HT1080 (cell line): ENCODE results near the gene ALPK1. TPM values are rescaled to one million over a fixed set of nuclear protein-coding genes. Genes with fewer than 3 reads are reported as not detected.
"Not testable (repeated sequence)": the region's sequence is repeated elsewhere in the genome, so short reads cannot be mapped to it uniquely, and the experiment has no call there.

Source experiments
- DNase-seq: peaks from one replicate; pipeline ENCODE4 v3.0.0-alpha.2; 2015; ENCODE audit warnings: low read depth
- total RNA-seq: library from RNA; depleted of rRNA; stranded (reverse); fragments of >200 nt; shearing (Covaris generic); gene quantifications from 2 replicates; pipeline ENCODE4 v1.2.3, GENCODE V29; 2014

The ALPK1 gene
- total RNA-seq, 1 experiment from 2014 or later, result 3.7 TPM

DNA sequence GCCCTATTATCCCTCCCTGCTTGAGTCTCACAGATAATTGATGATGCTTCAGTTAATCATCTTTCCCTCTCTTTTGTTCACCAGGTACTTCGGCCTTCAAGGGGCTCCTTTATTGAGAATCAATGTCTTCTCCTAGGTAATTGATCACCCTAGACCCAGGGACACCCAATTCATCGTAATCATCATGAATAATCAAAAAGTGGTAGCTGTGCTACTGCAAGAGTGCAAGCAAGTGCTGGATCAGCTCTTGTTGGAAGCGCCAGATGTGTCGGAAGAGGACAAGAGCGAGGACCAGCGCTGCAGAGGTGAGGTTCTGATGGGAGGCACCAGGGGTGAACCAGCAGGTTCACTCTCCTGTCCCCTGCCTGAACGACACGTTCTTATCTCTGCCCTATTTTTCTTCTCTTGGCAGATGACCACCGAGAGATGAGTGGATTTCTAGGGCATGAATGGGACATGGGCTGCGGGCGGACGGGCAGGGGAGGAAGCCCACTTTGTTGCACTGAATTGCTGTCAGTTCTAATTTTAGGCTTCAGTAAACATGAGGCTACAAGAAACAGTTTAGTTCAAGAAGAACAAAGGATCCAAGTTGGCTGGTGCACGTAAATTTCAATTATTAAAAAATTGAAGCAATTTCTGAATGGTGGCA lies 80.5 kb downstream of the ALPK1 start:
- no peak for DNase-seq

DNA sequence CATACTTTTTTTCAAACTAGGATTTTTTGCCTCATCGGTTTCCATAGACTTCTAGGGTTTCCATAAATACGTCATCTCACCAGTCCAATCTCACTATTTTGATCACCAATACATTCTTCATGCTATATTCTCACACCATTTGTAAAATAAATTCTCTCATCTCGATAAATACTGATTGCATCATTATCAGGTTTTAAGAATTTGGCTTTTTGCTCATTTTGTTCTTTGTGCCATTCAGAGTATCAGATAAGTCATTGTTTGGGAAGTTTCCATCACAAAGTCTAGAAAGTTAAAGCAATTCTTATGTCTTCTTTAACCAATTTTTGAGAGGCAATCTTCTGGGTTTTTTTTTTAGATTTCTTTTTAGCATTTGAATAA lies 81.1 kb downstream of the ALPK1 start:
- no peak for DNase-seq

DNA sequence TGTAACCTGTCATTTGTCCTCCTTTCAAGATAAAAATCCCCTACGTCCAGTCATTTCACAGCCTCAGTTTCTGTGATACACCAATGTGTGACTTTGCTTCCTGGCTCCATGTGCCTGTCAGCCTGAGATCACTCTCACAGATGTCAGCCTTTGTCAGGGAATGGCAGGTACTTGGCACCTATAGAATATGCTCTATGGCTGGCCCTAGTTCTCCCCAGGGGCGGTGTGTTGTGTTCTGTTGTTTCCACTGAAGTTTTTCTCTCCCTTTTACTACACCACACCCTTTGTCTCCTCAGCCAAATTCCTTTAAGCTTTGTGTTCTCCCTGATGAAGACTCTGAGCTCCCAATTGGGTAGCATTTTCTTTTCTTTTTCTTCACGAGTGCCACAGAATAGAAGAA lies 81.7 kb downstream of the ALPK1 start:
- no peak for DNase-seq

DNA sequence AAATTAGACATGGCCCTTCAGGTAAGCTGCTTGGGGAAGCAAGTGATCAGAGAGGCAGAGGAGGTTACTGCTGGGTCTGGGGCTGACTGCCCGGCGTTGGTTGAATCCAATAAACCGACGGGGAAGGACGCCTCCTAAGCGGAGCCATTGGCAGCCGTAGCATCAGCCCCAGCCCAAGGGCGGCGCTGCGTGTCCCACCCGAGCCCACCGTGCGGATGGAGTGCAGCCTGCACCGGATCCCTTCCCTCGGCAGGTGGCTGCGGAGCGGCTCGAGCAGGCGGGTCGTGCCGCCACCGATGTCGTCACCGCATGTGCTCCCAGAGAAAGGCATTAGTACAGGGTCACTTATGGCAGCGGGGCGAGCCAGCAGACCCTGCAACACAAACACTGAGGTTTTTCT lies 82.1 kb downstream of the ALPK1 start:
- DNase-seq, result no peak

DNA sequence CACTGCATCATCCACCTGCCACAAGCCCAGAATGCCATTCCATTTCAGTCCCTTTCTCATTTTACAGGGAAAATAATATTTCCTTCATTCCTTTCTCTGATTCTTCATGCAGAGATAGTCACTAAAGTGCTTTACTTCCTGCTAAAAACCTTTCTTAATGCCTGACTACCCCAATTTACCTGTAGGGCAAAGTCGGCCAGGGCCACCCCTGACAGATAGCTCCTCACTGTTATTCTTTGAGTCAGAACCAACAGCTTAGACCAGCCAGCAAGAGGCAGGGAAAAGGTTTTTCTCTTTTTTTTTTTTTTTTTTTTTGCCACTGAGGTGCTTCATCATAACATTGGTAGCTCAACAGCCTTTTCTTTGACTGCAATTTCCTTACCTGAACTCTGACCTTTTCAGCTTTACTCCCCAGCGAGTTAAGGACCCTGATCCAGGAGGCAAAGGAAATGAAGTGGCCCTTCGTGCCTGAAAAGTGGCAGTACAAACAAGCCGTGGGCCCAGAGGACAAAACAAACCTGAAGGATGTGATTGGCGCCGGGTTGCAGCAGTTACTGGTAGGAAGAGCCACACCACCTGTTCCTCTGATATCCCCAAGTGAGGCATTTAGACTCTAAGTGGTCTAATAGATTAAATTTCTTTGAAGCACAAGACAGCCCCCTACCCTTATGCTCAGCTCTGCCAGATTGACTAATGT lies 85.0 kb downstream of the ALPK1 start:
- DNase-seq, result no peak

DNA sequence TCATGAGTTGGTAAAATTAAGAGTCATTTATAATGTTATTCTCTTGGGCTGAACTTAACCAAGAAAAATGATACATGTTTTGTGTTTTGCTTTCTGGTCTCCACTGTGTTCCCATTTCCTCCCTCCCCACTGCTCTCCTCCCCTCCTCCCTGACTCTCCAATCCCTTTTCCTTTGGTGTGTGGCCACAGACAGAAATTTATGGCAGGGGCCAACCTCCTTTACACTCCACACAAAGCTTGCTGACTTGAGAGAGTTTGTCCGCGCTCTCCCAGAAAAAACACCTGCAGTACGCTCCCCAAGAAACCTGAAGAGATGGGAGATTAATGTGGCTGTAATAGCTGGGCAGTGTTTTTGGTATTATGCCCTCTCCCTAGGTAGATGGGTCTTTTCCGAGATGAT lies 88.9 kb downstream of the ALPK1 start:
- DNase-seq, result no peak

DNA sequence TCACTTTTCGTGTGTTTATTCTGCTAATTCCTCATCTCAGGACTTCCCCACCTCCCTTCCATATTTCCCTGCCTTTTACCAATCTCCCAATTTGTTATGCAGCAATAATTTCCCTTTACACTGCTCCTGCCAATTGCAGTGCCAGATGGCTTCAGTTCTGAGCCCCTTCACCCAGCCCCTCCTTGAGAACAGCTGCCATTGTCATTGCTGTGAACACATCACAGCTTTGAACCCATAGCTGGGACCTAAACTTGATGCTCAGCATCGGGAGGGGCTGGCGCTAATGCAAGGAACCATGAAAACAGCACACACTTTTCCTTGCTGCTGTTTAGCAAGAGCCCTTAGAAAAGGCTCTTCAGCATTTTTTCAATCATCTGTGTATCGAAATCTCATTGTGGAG lies 104.9 kb downstream of the ALPK1 start:
- no peak for DNase-seq

DNA sequence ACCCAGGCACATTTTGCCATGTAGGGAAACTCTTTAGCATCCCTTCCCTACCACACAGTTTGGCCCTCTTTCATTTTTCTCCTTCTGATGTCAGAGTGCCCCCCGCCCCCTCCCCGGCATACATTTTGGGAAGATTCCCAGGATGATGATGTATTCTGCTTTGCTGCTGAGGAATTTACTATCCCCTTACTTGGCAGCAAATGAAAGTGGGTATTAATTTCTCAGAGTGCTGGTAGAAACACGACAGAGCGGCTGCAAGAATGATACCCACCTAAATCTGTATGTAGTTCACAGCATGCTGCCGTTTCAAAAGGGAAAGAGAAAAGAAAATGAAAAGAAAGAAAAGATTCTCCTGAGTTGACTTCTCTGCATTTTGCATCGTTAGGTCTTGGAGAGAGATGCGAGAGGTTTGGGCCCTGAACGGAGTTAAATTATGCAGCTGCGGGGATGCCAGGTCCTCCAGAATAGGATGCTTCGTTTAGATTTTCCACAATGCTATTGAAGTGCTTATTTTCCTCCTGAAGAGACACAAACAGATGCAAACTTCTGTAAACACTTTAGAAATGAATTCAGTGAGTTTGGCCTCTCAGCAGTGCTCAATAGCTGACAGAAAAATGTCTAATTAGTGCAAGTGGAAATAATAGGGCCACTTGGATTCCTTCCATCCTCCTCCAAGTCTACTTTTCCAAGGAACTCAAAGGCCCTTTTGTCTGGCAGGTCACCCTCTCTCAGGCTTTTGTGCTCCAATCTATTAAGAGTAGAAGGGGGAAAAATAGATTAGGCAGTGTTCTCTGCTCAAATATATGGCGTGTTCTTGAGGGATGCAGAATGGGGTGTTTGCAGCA lies 106.2 kb downstream of the ALPK1 start:
- DNase-seq, result no peak

DNA sequence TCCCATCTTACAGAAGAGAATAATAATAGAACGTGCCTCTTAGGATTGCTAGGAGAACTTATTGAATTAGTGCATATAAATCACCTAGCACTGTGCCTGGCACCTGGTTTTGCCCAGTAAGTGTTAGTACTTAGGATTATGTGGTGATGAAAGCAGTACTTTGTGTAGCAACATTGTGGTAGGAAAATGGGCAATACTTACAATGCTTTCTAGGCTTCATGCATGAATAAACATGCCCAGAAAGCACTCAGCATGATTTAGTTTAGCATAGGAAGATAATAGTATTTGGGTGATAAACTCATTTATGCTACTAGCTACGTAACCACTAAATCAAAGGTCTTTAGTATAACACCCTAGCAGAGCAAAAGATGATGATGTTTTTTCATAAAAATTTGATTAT lies 113.2 kb downstream of the ALPK1 start:
- DNase-seq, result no peak

DNA sequence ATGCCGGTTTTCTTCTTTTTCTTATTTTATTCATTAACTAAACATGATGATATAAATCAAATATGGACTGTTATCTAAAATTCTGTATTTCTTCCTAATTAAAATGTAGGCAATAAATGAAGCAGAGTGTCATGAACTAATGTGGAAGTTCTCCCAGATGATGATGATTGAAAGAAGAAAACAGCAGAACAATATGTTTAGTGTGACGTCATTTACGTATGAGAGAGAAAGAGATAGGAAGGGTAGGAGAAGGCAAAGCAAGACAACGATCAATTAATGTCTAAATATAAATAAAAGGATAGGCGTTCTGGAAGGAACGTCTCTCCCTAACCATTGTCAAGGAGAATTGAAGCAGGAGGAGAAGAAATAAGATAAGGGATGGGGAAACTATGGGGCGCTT lies 113.6 kb downstream of the ALPK1 start:
- no peak for DNase-seq

DNA sequence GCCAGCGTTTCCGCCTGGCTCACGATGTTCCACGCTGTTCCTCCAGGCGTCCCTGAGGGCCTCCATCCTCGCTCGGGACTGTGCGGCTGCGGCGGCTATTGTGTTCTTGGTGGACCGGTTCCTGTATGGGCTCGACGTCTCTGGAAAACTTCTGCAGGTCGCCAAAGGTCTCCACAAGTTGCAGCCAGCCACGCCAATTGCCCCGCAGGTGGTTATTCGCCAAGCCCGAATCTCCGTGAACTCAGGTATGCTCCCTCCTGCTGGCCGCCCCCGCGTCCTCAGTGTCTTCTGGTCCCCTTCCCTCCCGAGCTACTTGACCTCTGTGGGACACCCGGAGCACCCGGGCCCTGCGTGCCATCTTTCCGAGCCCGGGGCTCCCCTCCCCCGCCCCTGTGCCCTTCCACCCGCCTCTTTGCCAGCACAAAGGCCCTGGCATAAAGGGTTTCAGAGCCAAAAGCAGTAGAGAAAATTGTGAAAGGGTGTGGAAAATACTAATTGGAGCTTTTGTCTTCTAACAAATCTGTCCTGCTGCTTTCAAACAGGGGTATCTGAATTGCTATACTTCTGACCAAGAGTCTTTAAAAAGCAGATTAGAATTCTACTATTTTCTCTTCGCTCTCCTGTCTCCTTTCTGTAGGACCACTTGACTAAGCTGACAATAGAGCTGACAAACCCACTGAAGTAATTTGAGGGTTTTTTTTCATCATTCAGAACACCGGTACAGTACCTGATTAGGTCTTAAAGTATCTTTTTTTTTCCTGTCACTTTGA lies 114.8 kb downstream of the ALPK1 start:
- no peak for DNase-seq

DNA sequence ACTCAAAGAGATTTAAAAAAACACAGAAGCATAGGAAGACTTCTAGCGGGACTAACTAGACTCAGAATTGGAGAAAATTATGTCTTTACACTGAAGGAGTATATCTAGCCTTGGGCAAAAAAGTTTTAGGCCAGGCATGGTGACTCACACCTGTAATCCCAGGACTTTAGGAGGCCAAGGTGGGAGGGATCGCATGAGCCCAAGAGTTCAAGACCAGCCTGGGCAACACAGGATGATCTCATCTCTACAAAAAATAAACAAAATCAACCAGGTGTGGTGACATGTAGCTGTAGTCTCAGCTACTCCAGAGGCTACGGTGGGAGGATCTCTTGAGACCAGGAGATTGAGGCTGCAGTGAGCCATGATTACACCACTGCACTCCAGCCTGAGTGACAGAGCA lies 119.3 kb downstream of the ALPK1 start:
- DNase-seq, result peak; percentile 21

DNA sequence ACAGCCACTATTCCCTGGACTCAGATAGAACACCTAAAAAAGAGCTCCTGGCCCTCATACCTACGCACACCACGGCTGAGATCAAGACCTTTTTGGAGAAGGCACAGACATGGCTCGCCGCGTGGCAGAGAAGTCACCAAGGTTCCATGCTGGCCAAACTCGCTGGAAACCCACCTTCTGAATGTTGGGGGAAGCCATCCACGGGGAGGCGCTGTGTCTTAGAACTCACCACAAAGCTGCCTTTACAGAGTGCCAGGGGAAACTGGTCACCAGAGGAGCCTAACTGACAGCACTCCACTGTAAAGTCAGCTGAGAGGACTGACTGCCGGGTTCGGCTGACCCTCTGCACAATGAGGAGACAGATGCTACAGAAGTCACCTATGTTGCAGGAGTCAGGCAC lies 120.9 kb downstream of the ALPK1 start:
- DNase-seq, result no peak

DNA sequence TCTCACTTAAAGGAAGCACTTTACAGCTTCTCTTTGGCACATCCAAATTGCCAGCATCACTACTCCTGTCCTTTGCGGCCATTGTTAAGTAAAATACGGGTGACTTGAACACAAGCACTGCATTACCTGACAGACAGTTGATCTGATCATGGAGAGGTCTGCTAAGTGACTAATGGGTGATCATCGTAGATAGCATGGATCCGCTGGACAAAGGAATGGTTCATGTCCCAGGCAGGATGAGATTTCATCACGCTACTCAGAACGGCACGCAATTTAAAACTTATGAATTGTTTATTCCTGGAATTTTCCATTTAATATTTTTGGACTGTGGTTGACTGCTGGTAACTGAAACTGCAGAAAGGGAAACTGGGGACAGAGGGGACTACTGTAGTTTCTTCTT lies 124.7 kb downstream of the ALPK1 start:
- DNase-seq, result no peak

DNA sequence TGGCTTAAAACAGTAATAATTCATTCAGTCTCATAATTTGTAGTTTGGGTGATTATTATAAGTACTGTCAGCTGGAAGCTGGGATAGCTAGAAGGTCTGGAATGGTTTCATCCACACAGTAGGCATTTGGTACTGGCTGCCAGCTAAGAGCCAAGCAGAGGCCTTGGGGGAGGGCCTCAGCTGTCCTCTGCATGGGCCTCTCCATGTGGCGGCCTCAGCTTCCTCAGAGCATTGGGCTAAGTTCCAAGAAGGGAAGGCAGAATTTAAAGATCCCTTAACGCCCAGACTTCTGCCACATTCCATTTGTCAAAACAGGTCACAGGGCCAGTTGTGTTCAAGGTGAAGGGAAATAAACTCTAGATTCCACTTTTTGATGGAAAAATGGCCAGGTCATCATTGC lies 125.5 kb downstream of the ALPK1 start:
- no peak for DNase-seq

DNA sequence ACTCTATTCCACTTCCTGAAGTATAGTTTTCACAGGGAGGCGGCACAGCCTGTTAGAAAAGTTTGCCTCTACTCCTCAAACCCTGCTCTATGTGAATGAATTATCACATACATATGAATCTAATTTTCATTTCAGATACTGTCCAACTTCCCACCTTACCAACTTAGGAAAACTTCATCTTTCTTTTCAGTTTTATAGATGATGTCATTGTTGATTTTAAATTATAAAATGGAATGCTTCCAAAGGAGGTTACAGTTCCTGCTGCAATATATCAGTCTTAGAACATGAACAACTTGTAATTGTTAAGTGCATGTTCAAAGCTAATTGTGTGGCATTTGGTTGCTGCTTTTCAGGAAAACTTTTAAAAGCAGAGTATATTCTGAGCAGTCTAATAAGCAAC lies 126.4 kb downstream of the ALPK1 start:
- DNase-seq, result no peak

DNA sequence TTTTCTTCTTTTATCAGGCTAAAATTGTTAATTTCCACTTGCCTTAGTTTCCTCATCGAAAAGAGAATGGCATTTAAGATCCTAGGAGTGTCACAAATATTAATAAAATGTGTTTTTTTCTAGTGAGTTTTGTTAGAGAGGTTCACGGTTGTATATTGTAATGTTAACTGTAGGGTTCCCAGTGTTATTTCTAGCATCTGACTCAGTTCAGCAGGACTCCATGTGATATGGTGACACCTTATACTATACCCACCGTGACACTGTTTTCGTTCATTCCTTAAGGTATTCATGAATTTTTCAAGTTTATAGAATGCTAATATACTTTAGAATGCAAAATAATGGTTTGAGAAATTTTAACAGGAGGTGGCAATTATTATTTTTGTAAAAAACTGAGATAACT lies 128.7 kb downstream of the ALPK1 start:
- DNase-seq, result no peak

DNA sequence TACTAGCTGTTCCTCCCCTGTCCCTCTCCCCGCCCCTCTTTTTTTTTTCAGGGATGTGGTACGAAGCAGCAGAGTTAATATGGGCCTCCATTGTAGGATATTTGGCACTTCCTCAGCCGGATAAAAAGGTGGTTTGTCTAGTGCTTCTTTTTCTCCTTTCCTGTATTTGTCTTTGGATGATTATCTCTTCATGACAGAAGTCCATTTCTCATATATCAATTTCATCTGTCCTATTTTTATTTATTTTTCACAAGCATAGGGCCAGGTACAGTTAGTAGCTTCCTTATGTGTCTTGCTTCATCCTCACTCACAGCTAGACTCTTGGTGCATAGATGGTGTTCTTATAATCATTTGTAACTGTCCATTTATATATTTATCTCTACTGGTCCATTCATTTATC lies 129.2 kb downstream of the ALPK1 start:
- no peak for DNase-seq

DNA sequence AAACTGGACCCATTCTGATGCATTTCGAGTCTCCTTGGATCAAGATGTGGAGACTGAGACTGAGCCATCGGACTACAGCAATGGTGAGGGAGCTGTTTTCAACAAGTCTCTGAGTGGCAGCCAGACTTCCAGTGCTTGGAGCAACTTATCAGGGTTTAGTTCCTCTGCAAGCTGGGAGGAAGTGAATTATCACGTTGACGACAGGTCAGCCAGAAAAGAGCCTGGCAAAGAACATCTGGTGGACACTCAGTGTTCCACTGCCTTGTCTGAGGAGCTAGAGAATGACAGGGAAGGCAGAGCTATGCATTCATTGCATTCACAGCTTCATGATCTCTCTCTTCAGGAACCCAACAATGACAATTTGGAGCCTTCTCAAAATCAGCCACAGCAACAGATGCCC lies 134.0 kb downstream of the ALPK1 start:
- no peak for DNase-seq

DNA sequence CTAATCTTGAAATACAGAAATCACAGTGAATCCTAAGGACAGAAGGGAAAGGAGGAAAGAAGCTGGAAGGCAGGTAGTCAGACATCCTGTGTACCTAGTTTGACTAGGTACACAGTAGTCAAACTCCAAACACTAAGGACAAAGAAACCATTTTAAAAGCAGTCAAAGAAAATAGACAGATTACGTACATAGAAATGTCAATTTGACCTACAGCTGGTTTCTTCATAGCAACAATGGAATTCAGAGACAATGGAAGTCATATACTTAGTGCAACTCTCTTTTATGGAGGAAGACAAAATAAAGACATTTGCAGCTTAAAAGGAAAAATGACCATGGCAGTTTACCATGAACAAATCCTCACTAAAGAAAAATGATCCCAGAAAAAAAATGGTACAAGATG lies 139.8 kb downstream of the ALPK1 start:
- DNase-seq, result no peak

DNA sequence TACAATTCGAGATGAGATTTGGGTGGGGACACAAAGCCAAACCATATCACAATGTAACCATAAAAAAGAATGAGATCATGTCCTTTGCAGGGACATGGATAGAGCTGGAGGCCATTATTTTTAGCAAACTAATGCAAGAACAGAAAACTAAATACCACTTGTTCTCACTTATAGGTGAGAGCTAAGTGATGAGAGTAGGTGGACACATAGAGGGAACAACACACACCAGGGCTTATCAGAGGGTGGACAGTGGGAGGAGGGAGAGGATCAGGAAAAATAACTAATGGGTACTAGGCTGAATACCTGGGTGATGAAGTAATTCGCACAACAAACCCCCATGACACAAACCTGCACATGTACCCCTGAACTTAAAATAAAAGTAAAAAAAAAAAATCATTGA lies 145.1 kb downstream of the ALPK1 start:
- not testable (repeated sequence) for DNase-seq
